ENCODE measurements around the gene SETBP1.

SETBP1 gene

GRCh38 chr18:44916429-44917207, 235.9 kb downstream of the SETBP1 start:
- DNase-seq = no peak

- DNase-seq = no peak
Observed at GRCh38 chr18:44917216-44918141, 236.8 kb downstream of the SETBP1 start.

- no peak for DNase-seq
Observed at GRCh38 chr18:44918142-44918476, 237.4 kb downstream of the SETBP1 start.

- DNase-seq = no peak
Observed at GRCh38 chr18:44920441-44920840, 239.8 kb downstream of the SETBP1 start.

- DNase-seq = no peak
Observed at GRCh38 chr18:44921974-44922373, 241.3 kb downstream of the SETBP1 start.

- DNase-seq = no peak
Observed at GRCh38 chr18:44922968-44923367, 242.3 kb downstream of the SETBP1 start.

GRCh38 chr18:44924785-44925499, 244.3 kb downstream of the SETBP1 start:
- DNase-seq = no peak

GRCh38 chr18:44927127-44927849, 246.6 kb downstream of the SETBP1 start:
- no peak for DNase-seq

- DNase-seq = no peak
Observed at GRCh38 chr18:44934901-44935300, 254.2 kb downstream of the SETBP1 start.

- DNase-seq = no peak
Observed at GRCh38 chr18:44935455-44935854, 254.8 kb downstream of the SETBP1 start.

GRCh38 chr18:44936485-44936884, 255.8 kb downstream of the SETBP1 start:
- no peak for DNase-seq

- DNase-seq = no peak
Observed at GRCh38 chr18:44937960-44938719, 257.5 kb downstream of the SETBP1 start.

- peak; percentile 48 for DNase-seq
Observed at GRCh38 chr18:44938720-44939665, 258.3 kb downstream of the SETBP1 start.

GRCh38 chr18:44941516-44941915, 260.8 kb downstream of the SETBP1 start:
- DNase-seq = no peak

- DNase-seq = no peak
Observed at GRCh38 chr18:44942073-44942472, 261.4 kb downstream of the SETBP1 start.

GRCh38 chr18:44943311-44943881, 262.7 kb downstream of the SETBP1 start:
- no peak for DNase-seq

- DNase-seq = no peak
Observed at GRCh38 chr18:44944461-44944860, 263.8 kb downstream of the SETBP1 start.

GRCh38 chr18:44945888-44946401, 265.3 kb downstream of the SETBP1 start:
- peak; percentile 67 for DNase-seq

- peak; percentile 88 for DNase-seq
Observed at GRCh38 chr18:44946529-44947113, 265.9 kb downstream of the SETBP1 start.

GRCh38 chr18:44949967-44950366, 269.3 kb downstream of the SETBP1 start:
- DNase-seq = no peak

Measured in NCI-H187 treated with DMSO at 0.1 percent for 48 hours (cell line).